SK-N-SH treated with all-trans-retinoic acid at 6 μM for 48 hours (cell line): Measurements from ENCODE around the gene TMEM209.

Experiments
- ATAC-seq: fragments of 200-7000 bp; cut with Tn5 transposase; 3 replicates; pipeline ENCODE4 v1.9.1; 2020; ENCODE audit warnings: mild to moderate bottlenecking, moderate library complexity
- ARNTL ChIP-seq: fragments of 450-650 bp; formaldehyde crosslinking; IDR thresholded peaks from 2 replicates; pipeline ENCODE4 v1.5.0; 2020; ENCODE audit warnings: low read depth, mild to moderate bottlenecking, moderate library complexity, borderline replicate concordance
- BACH2 ChIP-seq: fragments of 250-450 bp; sonication (Bioruptor Pico); IDR thresholded peaks from 2 replicates; pipeline ENCODE4 v1.9.0; 2021; ENCODE audit warnings: mild to moderate bottlenecking, borderline replicate concordance
- CSDC2 ChIP-seq: fragments of 250-450 bp; sonication (Bioruptor Pico); IDR thresholded peaks from 2 replicates; pipeline ENCODE4 v1.5.0; 2020; ENCODE audit warnings: mild to moderate bottlenecking, moderate library complexity
- ESRRG ChIP-seq: fragments of 250-450 bp; sonication (Bioruptor Pico); IDR thresholded peaks from 2 replicates; pipeline ENCODE4 v1.6.1; 2021; ENCODE audit warnings: mild to moderate bottlenecking
- GLIS3 ChIP-seq: fragments of 250-450 bp; sonication (Bioruptor Pico); IDR thresholded peaks from 2 replicates; pipeline ENCODE4 v1.5.0; 2020; ENCODE audit warnings: mild to moderate bottlenecking, moderate library complexity
- ISL1 ChIP-seq: fragments of 250-450 bp; sonication (Bioruptor Pico); IDR thresholded peaks from 2 replicates; pipeline ENCODE4 v2.1.2; 2022; ENCODE audit warnings: mild to moderate bottlenecking, moderate library complexity
- OSR1 ChIP-seq: fragments of 250-450 bp; sonication (Bioruptor Pico); IDR thresholded peaks from 2 replicates; pipeline ENCODE4 v1.8.0; 2022; ENCODE audit warnings: moderate library complexity, mild to moderate bottlenecking, inconsistent platforms
- PPARA ChIP-seq: fragments of 250-450 bp; sonication (Bioruptor Pico); IDR thresholded peaks from 2 replicates; pipeline ENCODE4 v1.5.0; 2020; ENCODE audit warnings: mild to moderate bottlenecking, borderline replicate concordance
- RARB ChIP-seq: fragments of 250-450 bp; sonication (Bioruptor Pico); IDR thresholded peaks from 2 replicates; pipeline ENCODE4 v1.8.0; 2021; ENCODE audit warnings: mild to moderate bottlenecking, moderate library complexity
- SNAI2 ChIP-seq: fragments of 250-450 bp; sonication (Bioruptor Pico); IDR thresholded peaks from 2 replicates; pipeline ENCODE4 v1.5.0; 2020; ENCODE audit warnings: mild to moderate bottlenecking, moderate library complexity
- TCF4 ChIP-seq: fragments of 250-450 bp; sonication (Bioruptor Pico); IDR thresholded peaks from 2 replicates; pipeline ENCODE4 v1.8.0; 2021; ENCODE audit warnings: mild to moderate bottlenecking, moderate library complexity, borderline replicate concordance
- ZC3H10 ChIP-seq: fragments of 250-450 bp; sonication (Bioruptor Pico); IDR thresholded peaks from 2 replicates; pipeline ENCODE4 v1.5.1; 2021; ENCODE audit warnings: mild to moderate bottlenecking, moderate library complexity
- ZFP3 ChIP-seq: fragments of 250-450 bp; sonication (Bioruptor Pico); IDR thresholded peaks from 2 replicates; pipeline ENCODE4 v1.5.0; 2020; ENCODE audit warnings: mild to moderate bottlenecking, moderate library complexity
- ZFP30 ChIP-seq: fragments of 450-650 bp; formaldehyde crosslinking; IDR thresholded peaks from 2 replicates; pipeline ENCODE4 v1.5.0; 2022; ENCODE audit warnings: mild to moderate bottlenecking, moderate library complexity
- ZNF565 ChIP-seq: fragments of 450-650 bp; formaldehyde crosslinking; conservative IDR thresholded peaks from 2 replicates; pipeline ENCODE4 v1.5.0; 2020; ENCODE audit warnings: low read depth, mild to moderate bottlenecking, moderate library complexity
- ZNF70 ChIP-seq: fragments of 450-650 bp; formaldehyde crosslinking; IDR thresholded peaks from 2 replicates; pipeline ENCODE4 v1.5.0; 2020; ENCODE audit warnings: mild to moderate bottlenecking, moderate library complexity
- ZNF8 ChIP-seq: fragments of 450-650 bp; formaldehyde crosslinking; IDR thresholded peaks from 2 replicates; pipeline ENCODE4 v1.5.0; 2020; ENCODE audit warnings: mild to moderate bottlenecking, moderate library complexity
- TF ChIP-seq, protein P1 (sequence below): fragments of 250-450 bp; sonication (Bioruptor Pico); IDR thresholded peaks from 2 replicates; pipeline ENCODE4 v1.5.1; 2021; ENCODE audit warnings: mild to moderate bottlenecking, moderate library complexity
- TF ChIP-seq, protein P2 (sequence below): fragments of 250-450 bp; sonication (Bioruptor Pico); IDR thresholded peaks from 2 replicates; pipeline ENCODE4 v1.5.1; 2020; ENCODE audit warnings: low read depth, mild to moderate bottlenecking, moderate library complexity
- TF ChIP-seq, protein P3 (sequence below): fragments of 250-450 bp; sonication (Bioruptor Pico); IDR thresholded peaks from 2 replicates; pipeline ENCODE4 v1.5.0; 2020; ENCODE audit warnings: mild to moderate bottlenecking, moderate library complexity
- TF ChIP-seq, protein P4 (sequence below): fragments of 250-450 bp; sonication (Bioruptor Pico); IDR thresholded peaks from 2 replicates; pipeline ENCODE4 v1.8.0; 2021; ENCODE audit warnings: low read depth, mild to moderate bottlenecking, moderate library complexity, borderline replicate concordance
- TF ChIP-seq, protein P5 (sequence below): fragments of 250-450 bp; sonication (Bioruptor Pico); IDR thresholded peaks from 2 replicates; pipeline ENCODE4 v1.8.0; 2020; ENCODE audit warnings: mild to moderate bottlenecking, moderate library complexity, borderline replicate concordance

TMEM209 gene

DNA sequence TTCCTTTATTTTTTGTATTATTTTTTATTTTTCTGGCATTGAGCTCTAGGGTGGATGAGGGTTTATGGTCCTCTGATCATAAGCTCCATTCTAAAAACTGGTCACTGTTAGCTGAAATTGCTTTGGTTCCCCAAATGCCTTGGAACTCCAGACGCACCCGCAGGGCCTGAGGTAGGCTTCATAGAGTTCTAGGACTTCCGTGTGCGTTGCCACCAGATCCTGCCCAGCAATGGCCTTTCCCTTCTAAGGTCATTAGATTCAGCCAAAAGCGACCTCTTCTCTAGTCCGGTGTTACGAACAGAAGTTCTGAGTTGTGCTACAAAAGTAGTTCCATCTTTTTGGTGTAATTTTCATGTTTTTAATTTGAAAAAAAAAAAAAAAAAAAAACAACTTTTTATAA is 70.5 kb downstream of the TMEM209 start (continued):
- no peak for TF ChIP-seq PPARA (CRISPR knock-in tag)
- TF ChIP-seq, all 23 proteins: peak for 0

DNA sequence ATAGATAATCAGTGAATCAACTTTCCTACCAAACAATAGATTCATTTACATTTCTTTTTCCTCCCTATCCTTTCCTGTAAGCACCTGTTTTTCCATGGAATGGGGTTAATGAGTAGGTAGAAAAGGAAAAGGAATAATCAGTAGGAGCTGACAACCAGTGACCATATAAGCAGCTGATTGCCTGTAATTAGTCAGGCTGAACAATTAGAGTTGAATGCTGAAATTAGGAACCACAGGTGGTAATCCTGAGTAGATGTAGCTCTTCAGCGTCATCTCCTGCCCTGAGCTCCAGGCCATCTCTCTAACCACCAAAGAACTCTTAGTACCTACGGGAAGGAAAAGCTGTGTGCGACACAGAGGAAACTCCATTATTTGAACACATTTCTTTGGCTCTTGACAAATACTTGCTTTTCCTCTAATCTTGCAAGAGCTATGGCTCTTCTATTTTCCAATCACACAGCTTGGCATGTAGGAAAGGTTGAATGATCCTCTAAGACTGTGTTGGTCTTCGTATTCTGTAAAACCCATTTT is 71.0 kb downstream of the TMEM209 start:
- ATAC-seq, result no peak
- no peak for TF ChIP-seq ISL1 (CRISPR knock-in tag)
- TF ChIP-seq ZNF8, result no peak
- TF ChIP-seq OSR1 (CRISPR knock-in tag), result no peak
- TF ChIP-seq, protein P1, sequence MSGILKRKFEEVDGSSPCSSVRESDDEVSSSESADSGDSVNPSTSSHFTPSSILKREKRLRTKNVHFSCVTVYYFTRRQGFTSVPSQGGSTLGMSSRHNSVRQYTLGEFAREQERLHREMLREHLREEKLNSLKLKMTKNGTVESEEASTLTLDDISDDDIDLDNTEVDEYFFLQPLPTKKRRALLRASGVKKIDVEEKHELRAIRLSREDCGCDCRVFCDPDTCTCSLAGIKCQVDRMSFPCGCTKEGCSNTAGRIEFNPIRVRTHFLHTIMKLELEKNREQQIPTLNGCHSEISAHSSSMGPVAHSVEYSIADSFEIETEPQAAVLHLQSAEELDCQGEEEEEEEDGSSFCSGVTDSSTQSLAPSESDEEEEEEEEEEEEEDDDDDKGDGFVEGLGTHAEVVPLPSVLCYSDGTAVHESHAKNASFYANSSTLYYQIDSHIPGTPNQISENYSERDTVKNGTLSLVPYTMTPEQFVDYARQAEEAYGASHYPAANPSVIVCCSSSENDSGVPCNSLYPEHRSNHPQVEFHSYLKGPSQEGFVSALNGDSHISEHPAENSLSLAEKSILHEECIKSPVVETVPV (CRISPR knock-in tag), result no peak
- no peak for TF ChIP-seq ZFP3
- TF ChIP-seq BACH2 (CRISPR knock-in tag), result no peak
- TF ChIP-seq, protein P2, sequence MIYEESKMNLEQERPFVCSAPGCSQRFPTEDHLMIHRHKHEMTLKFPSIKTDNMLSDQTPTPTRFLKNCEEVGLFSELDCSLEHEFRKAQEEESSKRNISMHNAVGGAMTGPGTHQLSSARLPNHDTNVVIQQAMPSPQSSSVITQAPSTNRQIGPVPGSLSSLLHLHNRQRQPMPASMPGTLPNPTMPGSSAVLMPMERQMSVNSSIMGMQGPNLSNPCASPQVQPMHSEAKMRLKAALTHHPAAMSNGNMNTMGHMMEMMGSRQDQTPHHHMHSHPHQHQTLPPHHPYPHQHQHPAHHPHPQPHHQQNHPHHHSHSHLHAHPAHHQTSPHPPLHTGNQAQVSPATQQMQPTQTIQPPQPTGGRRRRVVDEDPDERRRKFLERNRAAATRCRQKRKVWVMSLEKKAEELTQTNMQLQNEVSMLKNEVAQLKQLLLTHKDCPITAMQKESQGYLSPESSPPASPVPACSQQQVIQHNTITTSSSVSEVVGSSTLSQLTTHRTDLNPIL, result no peak
- no peak for TF ChIP-seq ZC3H10 (CRISPR knock-in tag)
- TF ChIP-seq PPARA (CRISPR knock-in tag), result no peak
- TF ChIP-seq CSDC2 (CRISPR knock-in tag), result no peak
- no peak for TF ChIP-seq ESRRG (CRISPR knock-in tag)
- no peak for TF ChIP-seq SNAI2 (CRISPR knock-in tag)
- no peak for TF ChIP-seq ZNF565
- TF ChIP-seq ZNF70 (CRISPR knock-in tag), result no peak
- TF ChIP-seq GLIS3 (CRISPR knock-in tag), result no peak
- no peak for TF ChIP-seq TCF4
- TF ChIP-seq ARNTL (CRISPR knock-in tag), result no peak

DNA sequence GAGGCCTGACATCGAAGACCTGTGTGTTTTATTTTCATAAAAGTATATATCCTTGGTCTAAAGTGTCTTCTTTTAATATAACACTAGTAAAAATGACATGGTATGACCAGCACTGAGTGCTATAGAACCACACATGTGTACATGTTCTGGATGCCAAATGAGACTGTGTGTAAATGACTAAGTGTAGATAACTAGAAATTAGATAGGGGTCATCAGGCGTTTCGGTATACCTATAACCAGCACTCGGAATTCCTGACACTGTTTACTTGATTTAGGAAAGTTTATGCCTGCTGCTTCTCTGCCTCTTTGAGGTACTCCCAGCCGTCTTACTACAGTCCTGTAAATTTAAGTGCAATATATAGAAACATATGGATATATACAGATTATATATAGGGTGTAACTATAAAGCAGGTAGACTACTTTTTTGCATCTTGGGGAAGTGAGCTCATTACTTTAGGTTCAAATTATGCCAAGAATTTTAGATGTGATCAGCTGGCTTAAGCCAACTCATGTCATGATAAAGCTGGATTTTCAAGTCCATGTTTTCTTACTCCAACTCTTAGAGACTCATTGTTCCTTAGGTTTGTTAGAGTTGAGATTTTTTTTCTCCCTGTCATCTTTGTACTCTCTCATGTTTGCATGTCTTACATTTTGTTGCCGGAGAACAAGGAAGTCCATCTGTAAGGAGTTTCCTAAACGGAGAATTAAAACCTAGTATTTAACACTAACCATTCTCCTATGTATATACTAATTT is 72.0 kb downstream of the TMEM209 start:
- ATAC-seq, result no peak
- no peak for TF ChIP-seq ZFP30 (CRISPR knock-in tag)
- no peak for TF ChIP-seq BACH2 (CRISPR knock-in tag)
- TF ChIP-seq ISL1 (CRISPR knock-in tag), result no peak
- no peak for TF ChIP-seq GLIS3 (CRISPR knock-in tag)
- TF ChIP-seq ARNTL (CRISPR knock-in tag), result no peak
- TF ChIP-seq RARB (CRISPR knock-in tag), result no peak
- no peak for TF ChIP-seq PPARA (CRISPR knock-in tag)
- no peak for TF ChIP-seq ZNF8
- TF ChIP-seq, protein P3, sequence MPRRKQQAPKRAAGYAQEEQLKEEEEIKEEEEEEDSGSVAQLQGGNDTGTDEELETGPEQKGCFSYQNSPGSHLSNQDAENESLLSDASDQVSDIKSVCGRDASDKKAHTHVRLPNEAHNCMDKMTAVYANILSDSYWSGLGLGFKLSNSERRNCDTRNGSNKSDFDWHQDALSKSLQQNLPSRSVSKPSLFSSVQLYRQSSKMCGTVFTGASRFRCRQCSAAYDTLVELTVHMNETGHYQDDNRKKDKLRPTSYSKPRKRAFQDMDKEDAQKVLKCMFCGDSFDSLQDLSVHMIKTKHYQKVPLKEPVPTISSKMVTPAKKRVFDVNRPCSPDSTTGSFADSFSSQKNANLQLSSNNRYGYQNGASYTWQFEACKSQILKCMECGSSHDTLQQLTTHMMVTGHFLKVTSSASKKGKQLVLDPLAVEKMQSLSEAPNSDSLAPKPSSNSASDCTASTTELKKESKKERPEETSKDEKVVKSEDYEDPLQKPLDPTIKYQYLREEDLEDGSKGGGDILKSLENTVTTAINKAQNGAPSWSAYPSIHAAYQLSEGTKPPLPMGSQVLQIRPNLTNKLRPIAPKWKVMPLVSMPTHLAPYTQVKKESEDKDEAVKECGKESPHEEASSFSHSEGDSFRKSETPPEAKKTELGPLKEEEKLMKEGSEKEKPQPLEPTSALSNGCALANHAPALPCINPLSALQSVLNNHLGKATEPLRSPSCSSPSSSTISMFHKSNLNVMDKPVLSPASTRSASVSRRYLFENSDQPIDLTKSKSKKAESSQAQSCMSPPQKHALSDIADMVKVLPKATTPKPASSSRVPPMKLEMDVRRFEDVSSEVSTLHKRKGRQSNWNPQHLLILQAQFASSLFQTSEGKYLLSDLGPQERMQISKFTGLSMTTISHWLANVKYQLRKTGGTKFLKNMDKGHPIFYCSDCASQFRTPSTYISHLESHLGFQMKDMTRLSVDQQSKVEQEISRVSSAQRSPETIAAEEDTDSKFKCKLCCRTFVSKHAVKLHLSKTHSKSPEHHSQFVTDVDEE (CRISPR knock-in tag), result no peak
- TF ChIP-seq ZC3H10 (CRISPR knock-in tag), result no peak
- TF ChIP-seq ZNF70 (CRISPR knock-in tag), result no peak
- TF ChIP-seq, protein P4, sequence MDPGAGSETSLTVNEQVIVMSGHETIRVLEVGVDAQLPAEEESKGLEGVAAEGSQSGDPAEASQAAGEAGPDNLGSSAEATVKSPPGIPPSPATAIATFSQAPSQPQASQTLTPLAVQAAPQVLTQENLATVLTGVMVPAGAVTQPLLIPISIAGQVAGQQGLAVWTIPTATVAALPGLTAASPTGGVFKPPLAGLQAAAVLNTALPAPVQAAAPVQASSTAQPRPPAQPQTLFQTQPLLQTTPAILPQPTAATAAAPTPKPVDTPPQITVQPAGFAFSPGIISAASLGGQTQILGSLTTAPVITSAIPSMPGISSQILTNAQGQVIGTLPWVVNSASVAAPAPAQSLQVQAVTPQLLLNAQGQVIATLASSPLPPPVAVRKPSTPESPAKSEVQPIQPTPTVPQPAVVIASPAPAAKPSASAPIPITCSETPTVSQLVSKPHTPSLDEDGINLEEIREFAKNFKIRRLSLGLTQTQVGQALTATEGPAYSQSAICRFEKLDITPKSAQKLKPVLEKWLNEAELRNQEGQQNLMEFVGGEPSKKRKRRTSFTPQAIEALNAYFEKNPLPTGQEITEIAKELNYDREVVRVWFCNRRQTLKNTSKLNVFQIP (CRISPR knock-in tag), result no peak
- TF ChIP-seq OSR1 (CRISPR knock-in tag), result no peak
- TF ChIP-seq SNAI2 (CRISPR knock-in tag), result no peak
- TF ChIP-seq ESRRG (CRISPR knock-in tag), result no peak
- TF ChIP-seq, protein P1 (CRISPR knock-in tag), result no peak
- TF ChIP-seq, protein P2, result no peak
- TF ChIP-seq, protein P5, sequence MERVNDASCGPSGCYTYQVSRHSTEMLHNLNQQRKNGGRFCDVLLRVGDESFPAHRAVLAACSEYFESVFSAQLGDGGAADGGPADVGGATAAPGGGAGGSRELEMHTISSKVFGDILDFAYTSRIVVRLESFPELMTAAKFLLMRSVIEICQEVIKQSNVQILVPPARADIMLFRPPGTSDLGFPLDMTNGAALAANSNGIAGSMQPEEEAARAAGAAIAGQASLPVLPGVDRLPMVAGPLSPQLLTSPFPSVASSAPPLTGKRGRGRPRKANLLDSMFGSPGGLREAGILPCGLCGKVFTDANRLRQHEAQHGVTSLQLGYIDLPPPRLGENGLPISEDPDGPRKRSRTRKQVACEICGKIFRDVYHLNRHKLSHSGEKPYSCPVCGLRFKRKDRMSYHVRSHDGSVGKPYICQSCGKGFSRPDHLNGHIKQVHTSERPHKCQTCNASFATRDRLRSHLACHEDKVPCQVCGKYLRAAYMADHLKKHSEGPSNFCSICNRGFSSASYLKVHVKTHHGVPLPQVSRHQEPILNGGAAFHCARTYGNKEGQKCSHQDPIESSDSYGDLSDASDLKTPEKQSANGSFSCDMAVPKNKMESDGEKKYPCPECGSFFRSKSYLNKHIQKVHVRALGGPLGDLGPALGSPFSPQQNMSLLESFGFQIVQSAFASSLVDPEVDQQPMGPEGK (CRISPR knock-in tag), result no peak
- no peak for TF ChIP-seq CSDC2 (CRISPR knock-in tag)
- TF ChIP-seq, all 23 proteins: peak for 0
